GM12864 (cell line): ENCODE data around the gene DRAP1.

ENCODE experiments used
- DNase-seq: peaks from one replicate; pipeline ENCODE4 v3.0.0-alpha.2; 2011; ENCODE audit warnings: low read depth
- H3K4me3 ChIP-seq: 2 replicates; pipeline ENCODE4 v1.5.1; 2011; ENCODE audit warnings: mild to moderate bottlenecking, low read depth, low read length, control low read depth
- CTCF ChIP-seq: IDR thresholded peaks from 2 replicates; pipeline ENCODE4 v1.5.1; 2011; ENCODE audit warnings: low read depth, mild to moderate bottlenecking, moderate library complexity, low read length, control low read depth, inconsistent platforms; ENCODE audit errors: missing control alignments

DRAP1 gene

GRCh38 chr11:65919141-65919572, at the start of gene DRAP1:
Gene DRAP1, plus strand, starts transcription at chr11:65919426. Its CDS starts 76 bp downstream, at chr11:65919502.
- no peak for TF ChIP-seq CTCF
- peak; percentile 88 for DNase-seq
- H3K4me3 ChIP-seq = peak within 1 kb of the TSS; percentile 95

GRCh38 chr11:65869643-65870306, 49.5 kb upstream of the DRAP1 start:
- no peak for TF ChIP-seq CTCF
- no peak for DNase-seq
- no peak overlapping the region for H3K4me3 ChIP-seq

- no peak for TF ChIP-seq CTCF
- no peak for DNase-seq
Measured at GRCh38 chr11:65870307-65870658, 48.9 kb upstream of the DRAP1 start.

GRCh38 chr11:65870706-65871681, 48.2 kb upstream of the DRAP1 start:
- no peak overlapping the region for H3K4me3 ChIP-seq
- DNase-seq = no peak

More at GRCh38 chr11:65870307-65870658, 48.9 kb upstream of the DRAP1 start:
- no peak overlapping the region for H3K4me3 ChIP-seq

GRCh38 chr11:65871811-65872548, 47.2 kb upstream of the DRAP1 start:
- H3K4me3 ChIP-seq = no peak overlapping the region
- no peak for DNase-seq
- no peak for TF ChIP-seq CTCF

More at GRCh38 chr11:65870706-65871681, 48.2 kb upstream of the DRAP1 start:
- TF ChIP-seq CTCF = no peak

- no peak for TF ChIP-seq CTCF
- no peak for DNase-seq
- H3K4me3 ChIP-seq = peak within 1 kb of the TSS; percentile 58
Measured at GRCh38 chr11:65872586-65873317, 46.5 kb upstream of the DRAP1 start, which contains the start of gene EFEMP2. Gene EFEMP2, minus strand, starts transcription at chr11:65872800. Its CDS starts 446 bp downstream, at chr11:65872354.
